H1 (cell line): ENCODE results near the gene SEC16A. TPM values are rescaled to one million over a fixed set of nuclear protein-coding genes. Genes with fewer than 3 reads are reported as not detected.

Source experiments
- CTCF ChIP-seq, 3 experiments: IDR thresholded peaks; 1 replicate in 2 of 3; 2 replicates in 1 of 3; pipeline versions ENCODE4 v1.5.1 to v1.6.1; 2011; ENCODE audit warnings: low read length in 3 of 3, mild to moderate bottlenecking in 3 of 3, inconsistent platforms in 2 of 3, low read depth in 1 of 3, moderate library complexity in 1 of 3; ENCODE audit not compliant: insufficient read depth in 1 of 3; ENCODE audit errors: control extremely low read depth in 1 of 3
- EP300 ChIP-seq, 2 experiments: IDR thresholded peaks; 1 replicate in 1 of 2; 2 replicates in 1 of 2; pipeline ENCODE4 v1.6.1; 2011 to 2012; ENCODE audit warnings: low read depth in 2 of 2, low read length in 2 of 2, mild to moderate bottlenecking in 2 of 2, borderline replicate concordance in 1 of 2, inconsistent platforms in 1 of 2, moderate library complexity in 1 of 2
- GABPA ChIP-seq: IDR thresholded peaks from 2 replicates; pipeline ENCODE4 v1.6.1; 2011; ENCODE audit warnings: mild to moderate bottlenecking, low read length, moderate library complexity, borderline replicate concordance; ENCODE audit not compliant: insufficient read depth
- POLR2AphosphoS5 ChIP-seq: IDR thresholded peaks from 2 replicates; pipeline ENCODE4 v1.6.1; 2011; ENCODE audit warnings: low read depth, low read length
- SAP30 ChIP-seq: fragments of 300-600 bp; sonication (generic); IDR thresholded peaks from 2 replicates; pipeline ENCODE4 v1.7.1; 2012; ENCODE audit warnings: low read length, moderate library complexity, mild to moderate bottlenecking, inconsistent platforms; ENCODE audit not compliant: insufficient read depth, insufficient replicate concordance
- SIRT6 ChIP-seq: IDR thresholded peaks from one replicate; pipeline ENCODE4 v1.7.1; 2012; ENCODE audit warnings: low read length, inconsistent platforms
- TAF7 ChIP-seq: optimal IDR thresholded peaks from 2 replicates; pipeline ENCODE3; 2011; ENCODE audit warnings: low read depth, mild to moderate bottlenecking, inconsistent platforms, low read length, moderate library complexity, borderline replicate concordance
- TEAD4 ChIP-seq: IDR thresholded peaks from 2 replicates; pipeline ENCODE4 v1.6.1; 2012; ENCODE audit warnings: low read depth, low read length, inconsistent platforms, mixed read lengths
- polyA plus RNA-seq, 7 experiments: library from polyadenylated mRNA; depleted of rRNA in 3 of 7; stranded (reverse) in 5 of 7; unstranded in 2 of 7; fragments of >200 nt in 5 of 7; fragments of 200-250 nt in 2 of 7; gene quantifications; 1 replicate in 5 of 7; 2 replicates in 1 of 7; 4 replicates in 1 of 7; pipeline versions ENCODE4 v1.2.1 to v1.2.3, GENCODE V29; 2011 to 2013; ENCODE audit warnings: missing spikeins in 2 of 7, mixed read lengths in 2 of 7
- total RNA-seq: library from RNA; stranded (reverse); fragmentation: NEBNext Ultra II Directional; extraction: Animal tissue kit (Norgen Biotek cat#: 25700); gene quantifications from 2 replicates; pipeline ENCODE4 v1.2.1, GENCODE V29; 2021

Gene SEC16A
- total and polyA plus RNA-seq, 2 of the 8 experiments (the other 6 are each of a cell fraction or from before 2014, with no cell fraction given) = 21.6 to 49.0 TPM

GRCh38 chr9:136482793-136483588 is at the start of gene SEC16A (continued):
- 0 out of 2 replicates have a peak, but pooled peaks have one; percentile 31 for TF ChIP-seq GABPA
- no peak for TF ChIP-seq CTCF (IDR thresholded peaks at IDR 0.05; ENCODE audit: control extremely low read depth in 1 of 3, insufficient read depth in 1 of 3, low read depth in 1 of 3, low read length in 3 of 3)
- no peak for TF ChIP-seq SAP30
- peak; percentile 67 for TF ChIP-seq TAF7
- no peak for TF ChIP-seq TEAD4
- peak; percentile 86; the same call in 1 of the 2 replicates for TF ChIP-seq POLR2AphosphoS5
- no peak for TF ChIP-seq SIRT6
- TF ChIP-seq EP300 (IDR thresholded peaks at IDR 0.05; ENCODE audit: borderline replicate concordance in 1 of 2, low read depth in 2 of 2, low read length in 2 of 2) = peak in 1 of 2 experiments; percentile 7; a peak in 1 of 3 replicates
